KMS-11 (cell line): Measurements from ENCODE around the gene ICAM5.

Experiments
- H2AFZ ChIP-seq: fragments of 200-600 bp; sonication (generic); 2 replicates; pipeline ENCODE4 v1.6.1; 2016; ENCODE audit warnings: antibody characterized with exemption, mixed run types, low read depth
- H3K27ac ChIP-seq: fragments of 200-600 bp; sonication (generic); 2 replicates; pipeline ENCODE4 v1.6.1; 2016; ENCODE audit warnings: mild to moderate bottlenecking, mixed run types
- H3K27me3 ChIP-seq: fragments of 200-600 bp; sonication (generic); 2 replicates; pipeline ENCODE4 v1.6.1; 2017; ENCODE audit warnings: mild to moderate bottlenecking, low read depth, mixed run types, moderate library complexity; ENCODE audit not compliant: insufficient read depth
- H3K36me3 ChIP-seq: fragments of 200-600 bp; sonication (generic); 2 replicates; pipeline ENCODE4 v1.6.1; 2017; ENCODE audit warnings: mild to moderate bottlenecking, mixed run types; ENCODE audit not compliant: insufficient read depth
- H3K4me1 ChIP-seq: fragments of 200-600 bp; sonication (generic); 2 replicates; pipeline ENCODE4 v1.6.1; 2016; ENCODE audit warnings: mild to moderate bottlenecking, low read depth, mixed run types; ENCODE audit not compliant: poor library complexity, severe bottlenecking
- H3K4me2 ChIP-seq: fragments of 200-600 bp; sonication (generic); 2 replicates; pipeline ENCODE4 v1.7.0; 2016; ENCODE audit warnings: mild to moderate bottlenecking, mixed run types
- H3K4me3 ChIP-seq: fragments of 200-600 bp; sonication (generic); IDR thresholded peaks from 2 replicates; pipeline ENCODE4 v1.6.1; 2017; ENCODE audit warnings: low read depth, low read length, mixed read lengths; ENCODE audit not compliant: insufficient read depth
- H3K79me2 ChIP-seq: fragments of 200-600 bp; sonication (generic); 2 replicates; pipeline ENCODE4 v1.6.1; 2016; ENCODE audit warnings: low read depth, mixed run types; ENCODE audit not compliant: insufficient read depth
- H3K9ac ChIP-seq: fragments of 200-600 bp; sonication (generic); 2 replicates; pipeline ENCODE4 v1.6.1; 2016; ENCODE audit warnings: mild to moderate bottlenecking, mixed run types
- H4K20me1 ChIP-seq: fragments of 200-600 bp; sonication (generic); 2 replicates; pipeline ENCODE4 v1.6.1; 2016; ENCODE audit warnings: mild to moderate bottlenecking, mixed run types; ENCODE audit not compliant: insufficient read depth
- TF ChIP-seq, protein P1 (sequence below): fragments of 200-600 bp; sonication (generic); conservative IDR thresholded peaks from 2 replicates; pipeline ENCODE4 v1.6.1; 2017; ENCODE audit warnings: low read depth, mild to moderate bottlenecking, antibody characterized with exemption, low read length, moderate library complexity, mixed read lengths

ICAM5 gene

DNA sequence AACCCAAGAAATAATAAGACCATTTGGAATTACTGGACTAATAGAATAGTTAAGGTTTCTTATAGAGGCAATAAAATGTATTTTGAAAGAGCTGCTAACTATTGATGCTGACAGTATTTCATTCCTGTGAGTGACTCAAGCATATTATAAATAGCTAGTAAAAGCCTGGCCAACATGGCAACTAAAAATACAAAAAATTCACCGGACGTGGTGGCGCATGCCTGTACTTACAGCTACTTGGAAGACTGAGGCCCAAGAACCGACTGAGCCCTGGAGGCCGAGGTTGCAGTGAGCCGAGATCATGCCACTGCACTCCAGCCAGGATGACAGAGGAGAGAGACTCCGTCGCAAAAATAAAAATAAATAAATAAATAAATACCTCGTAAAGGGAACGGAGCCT, 55.0 kb downstream of the ICAM5 start:
- no peak overlapping the region for H2AFZ ChIP-seq
- no peaks in the 10 kb centered on the region for H3K36me3 ChIP-seq
- H3K4me2 ChIP-seq: no peak overlapping the region
- H3K4me1 ChIP-seq: no peaks in the 10 kb centered on the region
- H3K27ac ChIP-seq: no peak overlapping the region
- H3K9ac ChIP-seq: no peak overlapping the region
- no peaks in the 10 kb centered on the region for H4K20me1 ChIP-seq
- no peaks in the 10 kb centered on the region for H3K27me3 ChIP-seq
- no peaks in the 10 kb centered on the region for H3K79me2 ChIP-seq
- no peak overlapping the region for H3K4me3 ChIP-seq
- TF ChIP-seq, protein P1, sequence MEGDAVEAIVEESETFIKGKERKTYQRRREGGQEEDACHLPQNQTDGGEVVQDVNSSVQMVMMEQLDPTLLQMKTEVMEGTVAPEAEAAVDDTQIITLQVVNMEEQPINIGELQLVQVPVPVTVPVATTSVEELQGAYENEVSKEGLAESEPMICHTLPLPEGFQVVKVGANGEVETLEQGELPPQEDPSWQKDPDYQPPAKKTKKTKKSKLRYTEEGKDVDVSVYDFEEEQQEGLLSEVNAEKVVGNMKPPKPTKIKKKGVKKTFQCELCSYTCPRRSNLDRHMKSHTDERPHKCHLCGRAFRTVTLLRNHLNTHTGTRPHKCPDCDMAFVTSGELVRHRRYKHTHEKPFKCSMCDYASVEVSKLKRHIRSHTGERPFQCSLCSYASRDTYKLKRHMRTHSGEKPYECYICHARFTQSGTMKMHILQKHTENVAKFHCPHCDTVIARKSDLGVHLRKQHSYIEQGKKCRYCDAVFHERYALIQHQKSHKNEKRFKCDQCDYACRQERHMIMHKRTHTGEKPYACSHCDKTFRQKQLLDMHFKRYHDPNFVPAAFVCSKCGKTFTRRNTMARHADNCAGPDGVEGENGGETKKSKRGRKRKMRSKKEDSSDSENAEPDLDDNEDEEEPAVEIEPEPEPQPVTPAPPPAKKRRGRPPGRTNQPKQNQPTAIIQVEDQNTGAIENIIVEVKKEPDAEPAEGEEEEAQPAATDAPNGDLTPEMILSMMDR: no peak
